ENCODE data around the gene ZNF490.

DNA sequence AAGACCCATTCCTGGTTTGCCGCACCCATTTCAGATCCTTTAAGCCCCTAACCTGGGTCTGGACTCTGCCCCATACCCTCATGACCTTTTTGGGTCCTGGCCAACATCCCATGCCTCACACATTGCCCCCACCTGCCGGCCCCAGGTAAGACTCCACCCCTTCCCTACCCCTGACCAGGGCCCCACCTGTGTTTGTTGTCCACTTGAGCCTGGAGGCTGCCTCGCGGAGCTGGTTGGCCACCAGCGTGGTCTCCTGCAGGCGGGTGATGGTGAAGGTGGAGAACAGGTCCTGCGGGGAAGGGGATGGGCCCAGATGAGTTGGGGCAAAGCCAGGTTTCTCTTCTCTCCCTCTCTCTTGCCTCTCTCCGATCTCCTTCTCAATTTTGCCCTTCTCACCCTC lies 36.4 kb upstream of the ZNF490 start:
- TF ChIP-seq CTCF (tag by site-specific recombination; IDR thresholded peaks at IDR 0.05) (no peak), ZNF558 (tag by site-specific recombination; IDR thresholded peaks at IDR 0.05) (no peak), HOXD13 (CRISPR knock-in tag; IDR thresholded peaks at IDR 0.05; ENCODE audit: borderline replicate concordance) (no peak), ZNF629 (tag by site-specific recombination; IDR thresholded peaks at IDR 0.05) (no peak), ZNF488 (tag by site-specific recombination; IDR thresholded peaks at IDR 0.05) (no peak)
